Left lung (tissue), 10 donors: ENCODE results near the gene MINDY1. TPM values are rescaled to one million over a fixed set of nuclear protein-coding genes. Genes with fewer than 3 reads are reported as not detected.

Experiments used
- ATAC-seq: fragments of 200-7000 bp; cut with Tn5 transposase; one replicate; pipeline ENCODE4 v1.9.1; 2020; ENCODE audit warnings: moderate library complexity
- DNase-seq, 4 donors: peaks; one replicate each; pipeline ENCODE4 v3.0.0-alpha.2; 2013 to 2020
- H3K27ac ChIP-seq, 2 donors: fragments of 200-600 bp; sonication (generic) in 1 of 2; one replicate each; pipeline versions ENCODE4 v1.5.0 to v1.8.0; 2020 to 2021
- H3K27me3 ChIP-seq, 2 donors: fragments of 200-600 bp; sonication (generic) in 1 of 2; one replicate each; pipeline versions ENCODE4 v1.5.0 to v1.8.0; 2020 to 2021
- H3K36me3 ChIP-seq, 2 donors: fragments of 200-600 bp; sonication (generic) in 1 of 2; one replicate each; pipeline versions ENCODE4 v1.5.0 to v1.8.0; 2020 to 2021
- H3K4me1 ChIP-seq, 2 donors: fragments of 200-600 bp; one replicate each; pipeline ENCODE4 v1.8.0; 2021
- H3K4me3 ChIP-seq, 2 donors: fragments of 200-600 bp; sonication (generic) in 1 of 2; one replicate each; pipeline versions ENCODE4 v1.5.0 to v1.8.0; 2020 to 2021; ENCODE audit warnings: mild to moderate bottlenecking in 1 of 2
- H3K9me3 ChIP-seq, 2 donors: fragments of 200-600 bp; sonication (generic) in 1 of 2; one replicate each; pipeline versions ENCODE4 v1.5.0 to v1.8.0; 2020 to 2021
- CTCF ChIP-seq, 2 donors: fragments of 200-600 bp; sonication (generic) in 1 of 2; IDR thresholded peaks; one replicate each; pipeline versions ENCODE4 v1.5.0 to v1.8.0; 2021; ENCODE audit warnings: antibody characterized with exemption in 2 of 2
- intact Hi-C, 2 donors: fragments of 100-400 bp; cut with DNase I; formaldehyde crosslinking; loops; one replicate each; pipeline versions ENCODE4 v1.11.2 to v1.14.2; 2022
- polyA plus RNA-seq, 6 donors: library from polyadenylated mRNA; unstranded; fragments of 120-200 nt; gene quantifications; one replicate each; pipeline ENCODE4 v1.2.1, GENCODE V29; 2013; ENCODE audit not compliant: insufficient read length in 6 of 6
- total RNA-seq, 2 donors: library from RNA; stranded (reverse); fragmentation: NEBNext Ultra II Directional; extraction: Animal tissue kit (Norgen Biotek cat#: 25700); gene quantifications; one replicate each; pipeline ENCODE4 v1.2.1, GENCODE V29; 2021
- donor health status: DM: no; HTN: yes; CAD: no.
- donor health status: DM: no; HTN: no; CAD: no.

MINDY1 gene
- total and polyA plus RNA-seq, 8 donors, result 26.0 to 53.8 (median 45.2) TPM

- no peak for TF ChIP-seq CTCF (IDR thresholded peaks at IDR 0.05)
- ATAC-seq (no peak), DNase-seq (no peak)
- no peaks in the 10 kb centered on the region for H3K27me3 ChIP-seq
- H3K4me3 ChIP-seq, result no peak overlapping the region
- intact Hi-C loops, result no loop called here
- peaks cover 0 to 34% of the 10 kb centered on the region in 2 donors for H3K36me3 ChIP-seq
- no peaks in the 10 kb centered on the region for H3K9me3 ChIP-seq
- peaks cover 0 to 17% of the 10 kb centered on the region in 2 donors for H3K4me1 ChIP-seq
- H3K27ac ChIP-seq, result no peak overlapping the region
Observed at GRCh38 chr1:150994248-150994647, 12.5 kb downstream of the MINDY1 start.

- H3K4me3 ChIP-seq, result no peak overlapping the region
- TF ChIP-seq CTCF (IDR thresholded peaks at IDR 0.05), result no peak
- intact Hi-C loops, result no loop called here
Observed at GRCh38 chr1:150992626-150993025, 14.1 kb downstream of the MINDY1 start.

GRCh38 chr1:150987924-150988323 lies 18.8 kb downstream of the MINDY1 start:
- TF ChIP-seq CTCF (IDR thresholded peaks at IDR 0.05), result no peak
- no peak overlapping the region for H3K4me3 ChIP-seq
- DNase-seq, result no peak
- no peak for ATAC-seq
- no peaks in the 10 kb centered on the region for H3K9me3 ChIP-seq
- no peaks in the 10 kb centered on the region for H3K36me3 ChIP-seq
- no peaks in the 10 kb centered on the region for H3K27me3 ChIP-seq
- intact Hi-C loops, result no loop called here
- H3K4me1 ChIP-seq, result no peaks in the 10 kb centered on the region
- no peak overlapping the region for H3K27ac ChIP-seq

More at GRCh38 chr1:150992626-150993025, 14.1 kb downstream of the MINDY1 start:
- peaks cover 0 to 18% of the 10 kb centered on the region in 2 donors for H3K36me3 ChIP-seq
- no peak for DNase-seq
- ATAC-seq, result no peak
- H3K27me3 ChIP-seq, result no peaks in the 10 kb centered on the region
- H3K4me1 ChIP-seq, result peaks cover 0 to 13% of the 10 kb centered on the region in 2 donors
- H3K9me3 ChIP-seq, result no peaks in the 10 kb centered on the region
- no peak overlapping the region for H3K27ac ChIP-seq

- intact Hi-C loops, result no loop called here
- Histone ChIP-seq H3K4me1 (peaks cover 0 to under 1% of the 10 kb centered on the region in 2 donors), H3K27me3 (no peaks in the 10 kb centered on the region)
Observed at GRCh38 chr1:150985179-150985825, 21.4 kb downstream of the MINDY1 start.

More at GRCh38 chr1:150985179-150985825, 21.4 kb downstream of the MINDY1 start:
- Histone ChIP-seq H3K27ac (no peak overlapping the region), H3K36me3 (no peaks in the 10 kb centered on the region), H3K9me3 (no peaks in the 10 kb centered on the region), H3K4me3 (no peak overlapping the region)
- DNase-seq (no peak), ATAC-seq (no peak)
- no peak for TF ChIP-seq CTCF (IDR thresholded peaks at IDR 0.05)
